Cardiac septum (tissue), 1 donor: Measurements from ENCODE around the gene NIPAL3. TPM values are rescaled to one million over a fixed set of nuclear protein-coding genes. Genes with fewer than 3 reads are reported as not detected.
"Not testable (repeated sequence)": the region's sequence is repeated elsewhere in the genome, so short reads cannot be mapped to it uniquely, and the experiment has no call there.

ENCODE experiments used
- DNase-seq: peaks from one replicate; pipeline ENCODE4 v3.0.0-alpha.2; 2020; ENCODE audit warnings: low spot score
- intact Hi-C: fragments of 100-400 bp; cut with DNase I; formaldehyde crosslinking; loops from one replicate; pipeline ENCODE4 v1.14.0; 2022
- total RNA-seq: library from RNA; stranded (reverse); fragmentation: NEBNext Ultra II Directional; extraction: Animal tissue kit (Norgen Biotek cat#: 25700); gene quantifications from one replicate; pipeline ENCODE4 v1.2.1, GENCODE V29; 2021
- donor health status: DM: no; HTN: no; CAD: no.

Gene NIPAL3
- total RNA-seq, 1 donor from 2014 or later, result 21.3 TPM

- DNase-seq, result peak; percentile 87
- intact Hi-C loops, result loop anchor here (5.0 kb wide), 1 partner anchor 85 kb away; the partner anchor contains the start of gene NIPAL3
Observed at GRCh38 chr1:24502709-24503058, 87.1 kb downstream of the NIPAL3 start, which contains the start of gene RCAN3. Gene RCAN3 (plus strand): TSS chr1:24502836. CDS start chr1:24514373, 11,537 bp downstream.

- intact Hi-C loops, result loop anchor here (5.0 kb wide), 1 partner anchor 86 kb away; the partner anchor contains the start of gene NIPAL3
- DNase-seq, result no peak
Observed at GRCh38 chr1:24503059-24503751, 87.6 kb downstream of the NIPAL3 start.

- intact Hi-C loops, result loop anchor here (5.0 kb wide), 1 partner anchor 87 kb away; the partner anchor contains the start of gene NIPAL3
- no peak for DNase-seq
Observed at GRCh38 chr1:24503870-24504523, 88.4 kb downstream of the NIPAL3 start.

GRCh38 chr1:24504560-24504959 lies 89.0 kb downstream of the NIPAL3 start:
- DNase-seq, result no peak
- intact Hi-C loops, result loop anchor here (5.0 kb wide), 1 partner anchor 87 kb away; the partner anchor contains the start of gene NIPAL3

- no peak for DNase-seq
- intact Hi-C loops, result no loop called here
Observed at GRCh38 chr1:24505816-24506215, 90.2 kb downstream of the NIPAL3 start.

GRCh38 chr1:24506691-24507381 lies 91.2 kb downstream of the NIPAL3 start:
- intact Hi-C loops, result no loop called here

GRCh38 chr1:24507405-24507804 lies 91.8 kb downstream of the NIPAL3 start:
- DNase-seq, result no peak
- intact Hi-C loops, result no loop called here

More at GRCh38 chr1:24506691-24507381, 91.2 kb downstream of the NIPAL3 start:
- DNase-seq, result no peak

GRCh38 chr1:24508911-24509310 lies 93.3 kb downstream of the NIPAL3 start:
- no peak for DNase-seq
- intact Hi-C loops, result no loop called here

GRCh38 chr1:24513706-24514105 lies 98.1 kb downstream of the NIPAL3 start:
- no peak for DNase-seq
- intact Hi-C loops, result no loop called here

GRCh38 chr1:24514946-24515345 lies 99.3 kb downstream of the NIPAL3 start:
- intact Hi-C loops, result no loop called here
- no peak for DNase-seq

GRCh38 chr1:24515671-24516209 lies 100.1 kb downstream of the NIPAL3 start:
- DNase-seq, intact Hi-C loops: not testable (repeated sequence)

GRCh38 chr1:24516506-24516905 lies 100.9 kb downstream of the NIPAL3 start:
- intact Hi-C loops, result no loop called here

GRCh38 chr1:24517898-24518297 lies 102.3 kb downstream of the NIPAL3 start:
- no peak for DNase-seq
- intact Hi-C loops, result no loop called here

More at GRCh38 chr1:24516506-24516905, 100.9 kb downstream of the NIPAL3 start:
- no peak for DNase-seq

- DNase-seq, intact Hi-C loops: not testable (repeated sequence)
Observed at GRCh38 chr1:24520282-24520681, 104.7 kb downstream of the NIPAL3 start.

Other genes with a start within 250 kb of the NIPAL3 start
- 2.3 TPM for gene IFNLR1, start 228.5 kb upstream of the NIPAL3 start, total RNA-seq
- gene GRHL3, start 96.4 kb upstream of the NIPAL3 start, total RNA-seq, result not detected
- gene STPG1, start 2.0 kb upstream of the NIPAL3 start, total RNA-seq, result 5.2 TPM
- 5.1 TPM for gene RCAN3, start 87.0 kb downstream of the NIPAL3 start, total RNA-seq
- gene NCMAP, start 140.3 kb downstream of the NIPAL3 start, total RNA-seq, result not detected
- gene SRRM1, start 227.5 kb downstream of the NIPAL3 start, total RNA-seq, result 78.2 TPM